OCI-LY1 (cell line): Measurements from ENCODE around the gene CRTC3.

ENCODE experiments used
- EZH2 ChIP-seq: fragments of 200-600 bp; sonication (generic), shearing (Covaris generic); IDR thresholded peaks from 2 replicates; pipeline ENCODE4 v1.8.0; 2017; ENCODE audit warnings: borderline replicate concordance, mixed run types, mild to moderate bottlenecking, antibody characterized with exemption, low read length, moderate library complexity, mixed read lengths
- TF ChIP-seq, protein P1 (sequence below): fragments of 200-600 bp; sonication (generic), shearing (Covaris generic); IDR thresholded peaks from 2 replicates; pipeline ENCODE4 v1.5.1; 2017; ENCODE audit warnings: mild to moderate bottlenecking, antibody characterized with exemption, low read length, moderate library complexity, mixed read lengths

DNA sequence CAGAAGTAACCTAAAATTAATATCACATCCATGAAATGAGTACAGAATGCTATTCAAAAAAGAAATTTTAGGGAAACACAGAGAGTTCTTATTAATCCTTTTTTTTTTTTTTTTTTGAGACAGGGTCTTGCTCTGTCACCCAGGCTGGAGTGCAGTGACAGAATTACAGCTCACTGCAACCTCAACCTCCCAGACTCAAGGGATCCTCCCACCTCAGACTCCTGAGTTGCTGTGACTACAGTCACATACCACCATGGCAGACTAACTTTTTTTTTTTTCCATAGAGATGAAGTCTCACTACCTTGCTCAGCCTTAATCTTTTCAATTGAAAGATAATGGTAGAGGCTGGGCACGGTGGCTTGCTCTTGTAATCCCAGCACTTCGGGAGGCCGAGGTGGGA is 6.3 kb upstream of the CRTC3 start:
- TF ChIP-seq, protein P1, sequence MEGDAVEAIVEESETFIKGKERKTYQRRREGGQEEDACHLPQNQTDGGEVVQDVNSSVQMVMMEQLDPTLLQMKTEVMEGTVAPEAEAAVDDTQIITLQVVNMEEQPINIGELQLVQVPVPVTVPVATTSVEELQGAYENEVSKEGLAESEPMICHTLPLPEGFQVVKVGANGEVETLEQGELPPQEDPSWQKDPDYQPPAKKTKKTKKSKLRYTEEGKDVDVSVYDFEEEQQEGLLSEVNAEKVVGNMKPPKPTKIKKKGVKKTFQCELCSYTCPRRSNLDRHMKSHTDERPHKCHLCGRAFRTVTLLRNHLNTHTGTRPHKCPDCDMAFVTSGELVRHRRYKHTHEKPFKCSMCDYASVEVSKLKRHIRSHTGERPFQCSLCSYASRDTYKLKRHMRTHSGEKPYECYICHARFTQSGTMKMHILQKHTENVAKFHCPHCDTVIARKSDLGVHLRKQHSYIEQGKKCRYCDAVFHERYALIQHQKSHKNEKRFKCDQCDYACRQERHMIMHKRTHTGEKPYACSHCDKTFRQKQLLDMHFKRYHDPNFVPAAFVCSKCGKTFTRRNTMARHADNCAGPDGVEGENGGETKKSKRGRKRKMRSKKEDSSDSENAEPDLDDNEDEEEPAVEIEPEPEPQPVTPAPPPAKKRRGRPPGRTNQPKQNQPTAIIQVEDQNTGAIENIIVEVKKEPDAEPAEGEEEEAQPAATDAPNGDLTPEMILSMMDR, result no peak
- no peak for TF ChIP-seq EZH2
